Upper lobe of left lung (tissue), 6 donors: ENCODE results near the gene ABCB11. TPM values are rescaled to one million over a fixed set of nuclear protein-coding genes. Genes with fewer than 3 reads are reported as not detected.
"Not testable (repeated sequence)": the region's sequence is repeated elsewhere in the genome, so short reads cannot be mapped to it uniquely, and the experiment has no call there.

Source experiments
- ATAC-seq, 2 donors: fragments of 200-7000 bp; cut with Tn5 transposase; one replicate each; pipeline ENCODE4 v1.9.1; 2022; ENCODE audit warnings: mild to moderate bottlenecking in 2 of 2, moderate library complexity in 2 of 2; ENCODE audit not compliant: low FRiP score in 2 of 2
- DNase-seq, 2 donors: peaks; one replicate each; pipeline ENCODE4 v3.0.0-alpha.2; 2019 to 2020
- H3K27ac ChIP-seq, 4 donors: fragments of 200-600 bp; sonication (generic); one replicate each; pipeline ENCODE4 v1.5.1; 2016 to 2019
- H3K27me3 ChIP-seq, 4 donors: fragments of 200-600 bp; sonication (generic); one replicate each; pipeline ENCODE4 v1.5.1; 2017 to 2019
- H3K36me3 ChIP-seq, 4 donors: fragments of 200-600 bp; sonication (generic); one replicate each; pipeline ENCODE4 v1.5.1; 2016 to 2019
- H3K4me1 ChIP-seq, 4 donors: fragments of 200-600 bp; sonication (generic); one replicate each; pipeline ENCODE4 v1.5.1; 2018 to 2019
- H3K4me3 ChIP-seq, 4 donors: fragments of 200-600 bp; sonication (generic); one replicate each; pipeline ENCODE4 v1.5.1; 2017 to 2019; ENCODE audit warnings: mild to moderate bottlenecking in 2 of 4, moderate library complexity in 1 of 4
- H3K9me3 ChIP-seq, 4 donors: fragments of 200-600 bp; sonication (generic); one replicate each; pipeline ENCODE4 v1.5.1; 2018 to 2019
- CTCF ChIP-seq, 6 experiments: fragments of 450-650 bp in 4 of 6; fragments of 200-600 bp in 2 of 6; sonication (generic) in 2 of 6; IDR thresholded peaks; one replicate each; pipeline ENCODE4 v1.5.1; 2016 to 2019; ENCODE audit warnings: antibody characterized with exemption in 6 of 6
- EP300 ChIP-seq, 4 donors: sonication (generic); formaldehyde crosslinking; IDR thresholded peaks; one replicate each; pipeline ENCODE4 v1.5.1; 2017; ENCODE audit warnings: antibody characterized with exemption in 4 of 4, control low read depth in 2 of 4
- POLR2A ChIP-seq, 4 donors: fragments of 450-650 bp; IDR thresholded peaks; one replicate each; pipeline ENCODE4 v1.5.1; 2016 to 2017; ENCODE audit warnings: antibody characterized with exemption in 4 of 4, mild to moderate bottlenecking in 2 of 4
- POLR2AphosphoS5 ChIP-seq, 2 donors: sonication (generic); formaldehyde crosslinking; IDR thresholded peaks; one replicate each; pipeline ENCODE4 v1.5.1; 2017; ENCODE audit warnings: antibody characterized with exemption in 2 of 2
- WGBS, 2 donors: methylation state at CpG; one replicate each; pipeline ENCODE4 v1.1.5; 2017 to 2018; 5-methylcytosine and 5-hydroxymethylcytosine counted together
- total RNA-seq, 6 donors: library from RNA; depleted of rRNA in 4 of 6; stranded (reverse); fragments of >200 nt in 4 of 6; gene quantifications; one replicate each; pipeline versions ENCODE4 v1.1.0 to v1.2.1, GENCODE V29; 2016 to 2021
- donor health status: DM: no; HTN: no; CAD: no; lungs with moderate emphysema.
- donor health status: DM: no; HTN: yes; CAD: no; lungs with severe emphysema.

The ABCB11 gene
- total RNA-seq, 6 donors from 2014 or later = 0.03 to 3.6 TPM; not detected in 4

DNA sequence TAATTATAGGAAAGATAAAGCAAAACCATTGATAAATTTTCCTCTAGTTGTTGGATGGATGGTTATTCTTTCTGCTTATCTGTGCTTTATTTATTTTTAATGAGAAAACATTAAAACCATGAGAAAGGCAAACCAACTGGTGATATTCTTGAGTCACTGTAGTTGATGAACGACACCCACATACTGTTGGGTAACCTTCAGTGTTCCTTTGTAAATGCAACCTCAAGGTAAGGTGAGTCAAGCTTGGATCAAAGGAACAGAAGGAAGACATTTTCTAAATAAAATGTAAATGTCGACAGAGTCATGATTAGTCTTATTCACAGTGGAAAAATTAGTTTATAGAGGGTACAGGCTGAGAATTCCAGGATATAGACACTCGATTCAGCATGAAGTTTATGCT, 12.7 kb downstream of the ABCB11 start:
- ATAC-seq (no peak), DNase-seq (no peak)
- H3K4me3 ChIP-seq = no peak overlapping the region
- H3K27ac ChIP-seq = no peak overlapping the region
- no peaks in the 10 kb centered on the region for H3K4me1 ChIP-seq
- H3K9me3 ChIP-seq = no peaks in the 10 kb centered on the region
- 85 to 86% methylated on average over 3 of the region's 3 CpGs for WGBS, 2 donors
- no peaks in the 10 kb centered on the region for H3K27me3 ChIP-seq
- TF ChIP-seq POLR2A (IDR thresholded peaks at IDR 0.05) (no peak), POLR2AphosphoS5 (IDR thresholded peaks at IDR 0.05) (no peak), CTCF (IDR thresholded peaks at IDR 0.05) (no peak), EP300 (IDR thresholded peaks at IDR 0.05) (no peak)
- no peaks in the 10 kb centered on the region for H3K36me3 ChIP-seq

DNA sequence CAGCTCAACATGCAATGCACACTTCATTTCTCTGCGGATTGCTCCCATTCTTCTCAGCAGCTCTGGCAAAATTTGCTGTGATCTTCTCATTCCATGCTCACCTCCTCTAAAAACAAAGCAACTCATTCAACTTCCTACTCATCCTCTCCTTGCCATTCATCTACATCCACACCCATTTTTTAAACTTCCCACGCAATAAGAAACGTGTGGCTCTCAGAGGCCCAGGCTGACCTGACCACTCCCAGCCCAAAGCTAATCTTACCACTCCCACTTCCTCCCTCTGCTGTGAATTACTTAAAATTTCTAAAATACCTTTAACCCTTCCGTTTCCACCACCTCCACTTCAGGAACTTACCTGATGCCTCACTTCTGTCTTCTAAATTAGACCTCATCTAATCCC, 15.2 kb downstream of the ABCB11 start:
- DNase-seq (no peak), ATAC-seq (no peak)
- 51 to 54% methylated on average over 4 of the region's 4 CpGs for WGBS, 2 donors
- no peaks in the 10 kb centered on the region for H3K27me3 ChIP-seq
- H3K9me3 ChIP-seq = no peaks in the 10 kb centered on the region
- no peak for TF ChIP-seq POLR2A (IDR thresholded peaks at IDR 0.05)
- no peak for TF ChIP-seq EP300 (IDR thresholded peaks at IDR 0.05)
- TF ChIP-seq POLR2AphosphoS5 (IDR thresholded peaks at IDR 0.05) = no peak
- no peak for TF ChIP-seq CTCF (IDR thresholded peaks at IDR 0.05)
- H3K27ac ChIP-seq = no peak overlapping the region
- no peaks in the 10 kb centered on the region for H3K4me1 ChIP-seq
- no peaks in the 10 kb centered on the region for H3K36me3 ChIP-seq
- no peak overlapping the region for H3K4me3 ChIP-seq

DNA sequence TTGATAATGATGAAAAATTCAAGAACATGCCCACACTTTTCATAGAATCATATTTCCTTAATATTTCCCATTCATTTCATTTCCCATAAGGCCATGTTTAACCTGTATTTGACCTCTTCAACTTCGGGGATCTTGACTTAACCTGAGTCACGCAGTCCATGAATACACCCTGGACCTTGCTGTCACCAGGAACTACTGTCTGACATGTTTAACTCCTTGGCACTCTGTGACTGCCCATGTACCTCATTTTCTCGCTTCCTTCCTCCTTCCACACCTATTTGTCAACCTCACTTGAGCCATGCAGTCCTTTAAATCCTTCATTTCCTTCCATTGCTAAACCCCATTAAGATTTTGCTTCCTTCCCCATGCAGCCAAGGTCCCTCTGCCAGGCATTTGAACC, 16.3 kb downstream of the ABCB11 start:
- Histone ChIP-seq H3K27me3 (no peaks in the 10 kb centered on the region), H3K4me3 (no peak overlapping the region), H3K9me3 (no peaks in the 10 kb centered on the region), H3K4me1 (no peaks in the 10 kb centered on the region), H3K36me3 (no peaks in the 10 kb centered on the region), H3K27ac (no peak overlapping the region)
- 64 to 69% methylated on average over 3 of the region's 3 CpGs for WGBS, 2 donors
- ATAC-seq (no peak), DNase-seq (no peak)
- TF ChIP-seq EP300 (IDR thresholded peaks at IDR 0.05) (no peak), POLR2AphosphoS5 (IDR thresholded peaks at IDR 0.05) (no peak)

DNA sequence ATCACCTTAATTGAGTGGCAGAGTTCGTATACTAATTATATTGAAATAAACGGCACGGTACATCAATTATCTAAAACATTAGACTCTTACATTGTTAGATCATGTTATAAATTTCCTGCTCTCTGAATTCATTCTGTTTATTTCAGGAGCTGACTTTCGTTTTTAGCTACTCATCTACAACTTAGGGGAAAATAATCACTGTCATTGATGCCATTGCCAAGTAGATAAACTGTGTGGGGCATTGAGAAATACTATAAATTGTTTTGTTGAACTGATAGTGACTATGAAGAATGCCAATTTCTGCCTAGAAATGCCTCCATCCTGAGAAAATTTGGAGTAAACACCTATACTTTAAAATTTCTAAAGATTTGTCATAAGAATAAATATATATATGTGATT, 17.5 kb downstream of the ABCB11 start:
- H3K9me3 ChIP-seq = no peaks in the 10 kb centered on the region
- no peak overlapping the region for H3K27ac ChIP-seq
- no peaks in the 10 kb centered on the region for H3K27me3 ChIP-seq
- WGBS, 2 donors = 64 to 67% methylated on average over 4 of the region's 4 CpGs
- ATAC-seq (no peak), DNase-seq (no peak)
- H3K4me3 ChIP-seq = no peak overlapping the region
- TF ChIP-seq POLR2A (IDR thresholded peaks at IDR 0.05) (no peak), POLR2AphosphoS5 (IDR thresholded peaks at IDR 0.05) (no peak), EP300 (IDR thresholded peaks at IDR 0.05) (no peak), CTCF (IDR thresholded peaks at IDR 0.05) (no peak)
- no peaks in the 10 kb centered on the region for H3K4me1 ChIP-seq
- H3K36me3 ChIP-seq = no peaks in the 10 kb centered on the region

GRCh38 chr2:169012812-169013627, 18.1 kb downstream of the ABCB11 start:
- Histone ChIP-seq H3K4me3 (no peak overlapping the region), H3K27ac (no peak overlapping the region), H3K27me3 (no peaks in the 10 kb centered on the region), H3K4me1 (no peaks in the 10 kb centered on the region), H3K9me3 (no peaks in the 10 kb centered on the region), H3K36me3 (no peaks in the 10 kb centered on the region)
- no peak for TF ChIP-seq EP300 (IDR thresholded peaks at IDR 0.05)
- TF ChIP-seq POLR2AphosphoS5 (IDR thresholded peaks at IDR 0.05) = no peak
- no peak for TF ChIP-seq POLR2A (IDR thresholded peaks at IDR 0.05)
- no peak for TF ChIP-seq CTCF (IDR thresholded peaks at IDR 0.05)
- DNase-seq (no peak), ATAC-seq (no peak)
- WGBS, 2 donors = 62 to 70% methylated on average over 6 of the region's 6 CpGs

DNA sequence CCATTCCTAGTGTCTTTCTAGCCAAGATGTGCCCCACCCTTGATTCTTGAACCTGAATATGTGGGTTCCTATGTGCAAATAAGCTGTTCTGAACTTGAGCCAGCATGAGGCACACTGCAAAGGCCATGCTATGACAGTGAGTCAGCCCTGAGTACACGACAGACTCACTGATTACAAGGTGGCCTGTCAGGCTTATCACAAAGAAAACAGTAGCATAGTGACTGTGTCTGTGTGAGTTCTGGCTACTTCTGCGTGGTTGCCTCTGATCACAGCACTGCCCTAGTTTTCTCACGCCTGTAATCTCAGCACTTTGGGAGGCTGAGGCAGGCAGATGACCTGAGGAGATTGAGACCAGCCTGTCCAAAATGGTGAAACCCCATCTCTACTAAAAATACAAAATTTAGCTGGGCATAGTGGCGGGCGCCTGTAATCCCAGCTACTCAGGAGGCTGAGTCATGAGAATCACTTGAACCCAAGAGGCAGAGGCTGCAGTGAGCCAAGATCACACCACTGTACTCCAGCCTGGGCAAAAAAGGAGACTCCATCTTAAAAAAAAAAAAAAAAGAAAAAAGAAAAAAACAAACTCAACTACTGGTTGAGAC, 18.8 kb downstream of the ABCB11 start:
- not testable (repeated sequence) for ATAC-seq, H3K27ac ChIP-seq, H3K36me3 ChIP-seq, H3K27me3 ChIP-seq, H3K4me1 ChIP-seq, H3K9me3 ChIP-seq, H3K4me3 ChIP-seq
- peak in 1 of 2 donors; percentile 24 for DNase-seq
- 68 to 71% methylated on average over 3 to 5 of the region's 5 CpGs for WGBS, 2 donors
